Stomach (tissue), 4 donors: ENCODE measurements around the gene ALB.

ENCODE experiments used
- CTCF ChIP-seq, 7 experiments: fragments of 450-650 bp in 4 of 7; fragments of 200-600 bp in 3 of 7; sonication (generic) in 3 of 7; IDR thresholded peaks; one replicate each; pipeline ENCODE4 v1.5.1; 2016 to 2019; ENCODE audit warnings: antibody characterized with exemption in 7 of 7, control low read depth in 2 of 7, mild to moderate bottlenecking in 1 of 7
- POLR2A ChIP-seq, 4 donors: fragments of 450-650 bp; IDR thresholded peaks; one replicate each; pipeline ENCODE4 v1.6.1; 2016; ENCODE audit warnings: antibody characterized with exemption in 4 of 4, control low read depth in 2 of 4, mild to moderate bottlenecking in 1 of 4, moderate library complexity in 1 of 4
- POLR2AphosphoS5 ChIP-seq, 3 donors: sonication (generic); formaldehyde crosslinking; IDR thresholded peaks; one replicate each; pipeline ENCODE4 v1.6.1; 2016; ENCODE audit warnings: antibody characterized with exemption in 3 of 3

GRCh38 chr4:73417973-73418372 is 13.9 kb downstream of the ALB start:
- TF ChIP-seq POLR2AphosphoS5 (IDR thresholded peaks at IDR 0.05) (no peak), POLR2A (IDR thresholded peaks at IDR 0.05) (no peak), CTCF (IDR thresholded peaks at IDR 0.05) (no peak)
